Activated naive CD8-positive, alpha-beta T cell treated with anti-CD3 and anti-CD28 coated beads, Interleukin-2, amount 50 U/mL, for 16 hours (primary cell): ENCODE data around the gene IFI27L2.

Source experiments
- DNase-seq: peaks from one replicate; pipeline ENCODE4 v3.0.0-alpha.2; 2020; ENCODE audit warnings: low read depth, low spot score

Gene IFI27L2

GRCh38 chr14:94152676-94153075, 23.3 kb upstream of the IFI27L2 start:
- no peak for DNase-seq

- no peak for DNase-seq
Observed at GRCh38 chr14:94145902-94146527, 16.6 kb upstream of the IFI27L2 start.

- DNase-seq = no peak
Observed at GRCh38 chr14:94144765-94145164, 15.4 kb upstream of the IFI27L2 start.

GRCh38 chr14:94143711-94144110, 14.3 kb upstream of the IFI27L2 start:
- DNase-seq = no peak

GRCh38 chr14:94143239-94143638, 13.8 kb upstream of the IFI27L2 start:
- DNase-seq = no peak

GRCh38 chr14:94142836-94143235, 13.4 kb upstream of the IFI27L2 start:
- DNase-seq = no peak

- DNase-seq = no peak
Observed at GRCh38 chr14:94142247-94142646, 12.8 kb upstream of the IFI27L2 start.

- DNase-seq = no peak
Observed at GRCh38 chr14:94139421-94139820, 10.0 kb upstream of the IFI27L2 start.

- no peak for DNase-seq
Observed at GRCh38 chr14:94139006-94139405, 9.6 kb upstream of the IFI27L2 start.

- no peak for DNase-seq
Observed at GRCh38 chr14:94138251-94138650, 8.8 kb upstream of the IFI27L2 start.

GRCh38 chr14:94136575-94137331, 7.3 kb upstream of the IFI27L2 start:
- peak; percentile 70 for DNase-seq

- no peak for DNase-seq
Observed at GRCh38 chr14:94135476-94135875, 6.1 kb upstream of the IFI27L2 start.

GRCh38 chr14:94132285-94132887, 3.0 kb upstream of the IFI27L2 start:
- peak; percentile 31 for DNase-seq

- no peak for DNase-seq
Observed at GRCh38 chr14:94129758-94130414, 482 bp upstream of the IFI27L2 start.

- no peak for DNase-seq
Observed at GRCh38 chr14:94128216-94128839, 1.1 kb downstream of the IFI27L2 start.

GRCh38 chr14:94127330-94127729, 2.1 kb downstream of the IFI27L2 start:
- no peak for DNase-seq

- no peak for DNase-seq
Observed at GRCh38 chr14:94126800-94127199, 2.6 kb downstream of the IFI27L2 start.

- no peak for DNase-seq
Observed at GRCh38 chr14:94126419-94126677, 3.1 kb downstream of the IFI27L2 start.

GRCh38 chr14:94125659-94126418, 3.6 kb downstream of the IFI27L2 start:
- no peak for DNase-seq

GRCh38 chr14:94124582-94125377, 4.6 kb downstream of the IFI27L2 start:
- no peak for DNase-seq

GRCh38 chr14:94123868-94124267, 5.5 kb downstream of the IFI27L2 start:
- DNase-seq = no peak
